GM19463 (cell line): ENCODE data around the gene SLC30A1.

Experiments
- ATAC-seq: cut with Tn5 transposase; IDR thresholded peaks from one replicate; pipeline ENCODE4 v1.9.1; 2021; ENCODE audit warnings: mild to moderate bottlenecking, moderate library complexity; ENCODE audit not compliant: unreplicated experiment

Gene SLC30A1

DNA sequence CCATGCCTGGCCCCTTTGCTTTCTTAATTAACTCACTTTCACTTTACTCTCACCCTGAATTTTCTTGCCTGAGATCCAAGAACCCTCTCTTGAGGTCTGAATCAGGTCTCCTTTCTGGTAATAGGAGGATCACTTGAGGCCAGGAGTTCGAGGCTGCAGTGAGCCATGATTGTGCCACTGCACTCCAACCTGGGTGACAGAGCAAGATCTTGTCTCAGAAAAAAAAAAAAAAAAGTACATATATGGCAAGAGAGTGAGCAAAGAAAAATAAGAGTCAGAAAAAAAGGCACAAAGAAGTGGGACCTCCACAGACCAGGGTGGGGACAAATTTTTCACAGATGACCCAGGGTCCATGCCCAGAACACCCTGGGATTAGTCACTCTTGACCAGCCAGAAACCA is 52.9 kb downstream of the SLC30A1 start:
- ATAC-seq: no peak

DNA sequence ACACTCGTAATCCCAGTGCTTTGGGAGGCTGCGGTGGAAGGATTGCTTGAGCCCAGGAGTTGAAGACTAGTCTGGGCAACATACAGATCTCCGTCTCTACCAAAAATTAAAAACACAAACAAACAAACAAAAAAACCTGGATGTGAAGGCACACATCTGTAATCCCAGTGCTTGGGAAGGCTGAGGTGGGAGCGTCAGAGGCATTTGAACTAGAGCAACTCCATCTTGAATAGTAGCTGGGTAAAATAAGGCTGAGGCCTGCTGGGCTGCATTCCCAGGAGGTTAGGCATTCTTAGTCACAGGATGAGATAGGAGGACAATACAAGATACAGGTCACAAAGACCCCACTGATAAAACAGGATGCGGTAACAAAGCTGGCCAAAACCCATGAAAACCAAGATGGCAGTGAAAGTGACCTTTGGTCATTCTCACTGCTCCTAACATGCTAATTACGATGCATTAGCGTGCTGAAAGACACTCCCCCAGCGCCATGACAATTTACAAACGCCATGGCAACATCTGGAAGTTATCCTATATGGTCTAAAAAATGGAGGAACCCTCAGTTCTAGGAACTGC is 53.8 kb downstream of the SLC30A1 start:
- ATAC-seq: no peak

DNA sequence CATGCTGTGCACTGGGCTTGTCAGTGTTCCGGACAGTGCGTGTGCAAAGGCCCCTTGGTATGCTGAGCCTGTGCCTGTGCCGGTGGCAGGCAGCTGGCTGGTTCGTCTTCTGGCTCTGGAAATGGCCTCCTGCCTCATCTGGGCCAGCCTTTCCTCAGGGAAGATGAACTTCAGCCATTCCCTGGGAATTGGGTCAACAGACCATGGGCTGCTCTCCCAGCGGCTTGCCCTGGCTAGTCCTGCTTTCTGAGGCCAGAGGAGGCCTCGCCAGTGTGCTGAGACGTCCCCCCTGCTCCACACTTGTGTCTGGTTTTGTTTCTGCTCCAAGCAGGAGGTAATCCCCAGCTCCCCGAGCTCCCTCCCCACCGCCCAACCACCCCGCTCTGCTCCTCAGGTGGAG is 54.4 kb downstream of the SLC30A1 start:
- no peak for ATAC-seq

DNA sequence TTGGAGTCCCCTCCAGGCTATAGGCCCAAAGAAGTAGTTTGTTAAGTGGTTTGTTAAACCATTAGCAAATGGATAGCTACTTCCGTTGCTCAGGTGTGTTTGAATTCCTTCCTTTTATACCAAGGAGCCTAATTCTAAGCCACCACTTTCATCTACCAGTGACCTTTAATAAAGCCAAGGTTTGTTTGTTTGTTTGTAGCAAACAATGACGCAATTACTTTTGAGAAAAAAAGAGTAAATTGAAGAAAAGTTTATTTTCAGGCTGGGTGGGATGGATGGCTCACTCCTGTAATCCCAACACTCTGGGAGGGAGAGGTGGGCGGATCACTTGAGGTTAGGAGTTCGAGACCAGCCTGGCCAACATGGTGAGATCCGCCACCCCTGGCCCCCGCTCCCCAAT is 56.2 kb downstream of the SLC30A1 start:
- ATAC-seq: no peak
